Panc1 (cell line): Measurements from ENCODE around the gene CDRT15. TPM values are rescaled to one million over a fixed set of nuclear protein-coding genes. Genes with fewer than 3 reads are reported as not detected.
"Not testable (repeated sequence)": the region's sequence is repeated elsewhere in the genome, so short reads cannot be mapped to it uniquely, and the experiment has no call there.

ENCODE experiments used
- ATAC-seq: fragments of 200-7000 bp; cut with Tn5 transposase; 2 replicates; pipeline ENCODE4 v1.9.1; 2020; ENCODE audit warnings: mild to moderate bottlenecking, moderate library complexity
- BruUV-seq: library from RNA; stranded (reverse); fragments of 400-500 nt; replicated peaks from 2 replicates; lab custom pipeline; 2021; lab: Mats Ljungman, UMichigan
- CTCF ChIA-PET: fragments of 300-600 bp; sonication (Branson Sonifier 250); formaldehyde crosslinking; loops from one replicate; lab custom pipeline; 2022; ENCODE audit warnings: antibody characterized with exemption; lab: Charles Lee
- POLR2A ChIA-PET: fragments of 300-600 bp; sonication (Branson Sonifier 250); formaldehyde crosslinking; loops from one replicate; lab custom pipeline; 2022; ENCODE audit warnings: antibody characterized with exemption; lab: Charles Lee
- DNase-seq: peaks from one replicate; pipeline ENCODE4 v3.0.0-alpha.2; 2010; ENCODE audit warnings: low read depth, low spot score
- H3K27ac ChIP-seq: 2 replicates; pipeline ENCODE4 v1.5.1; 2011; ENCODE audit warnings: mild to moderate bottlenecking, low read length, inconsistent platforms
- H3K27me3 ChIP-seq: fragments of 200-500 bp; sonication (Bioruptor generic); 2 replicates; pipeline ENCODE4 v1.6.0; 2014; ENCODE audit warnings: low read length, inconsistent platforms; ENCODE audit not compliant: control insufficient read depth, insufficient read depth
- H3K36me3 ChIP-seq: fragments of 200-500 bp; sonication (Bioruptor generic); 2 replicates; pipeline ENCODE4 v1.5.1; 2014; ENCODE audit warnings: inconsistent platforms, mild to moderate bottlenecking, low read length, moderate library complexity; ENCODE audit not compliant: control insufficient read depth, insufficient read depth
- H3K4me1 ChIP-seq: 2 replicates; pipeline ENCODE4 v1.5.1; 2011; ENCODE audit warnings: inconsistent platforms, mild to moderate bottlenecking, low read length, moderate library complexity; ENCODE audit not compliant: control insufficient read depth, insufficient read depth
- H3K4me3 ChIP-seq, 2 experiments: 2 replicates each; pipeline ENCODE4 v1.5.1; 2011 to 2012; ENCODE audit warnings: low read depth in 2 of 2, low read length in 2 of 2, mild to moderate bottlenecking in 2 of 2, inconsistent platforms in 1 of 2, moderate library complexity in 1 of 2
- H3K9me3 ChIP-seq: fragments of 200-500 bp; sonication (Bioruptor generic); 2 replicates; pipeline ENCODE4 v1.5.1; 2014; ENCODE audit warnings: low read depth, mild to moderate bottlenecking, inconsistent platforms, low read length, moderate library complexity; ENCODE audit not compliant: control insufficient read depth, insufficient read depth
- in situ Hi-C: cut with HindIII; loops from 2 replicates; pipeline ENCODE4 v1.10.0; 2016; ENCODE audit warnings: low sequenced_read_pairs, low pct_unique_long_range_greater_than_20kb
- intact Hi-C: fragments of 100-400 bp; cut with micrococcal nuclease; formaldehyde crosslinking; loops from one replicate; pipeline ENCODE4 v1.10.0; 2022; ENCODE audit not compliant: unreplicated experiment
- total RNA-seq: library from RNA; stranded (reverse); gene quantifications from one replicate; pipeline ENCODE4 v1.2.1, GENCODE V29; 2021; ENCODE audit not compliant: unreplicated experiment

Gene CDRT15
- total RNA-seq, 1 experiment from 2014 or later = not detected

- in situ Hi-C loops, BruUV-seq, ATAC-seq, POLR2A ChIA-PET, DNase-seq, intact Hi-C loops, H3K27ac ChIP-seq, H3K36me3 ChIP-seq, H3K4me1 ChIP-seq, H3K4me3 ChIP-seq, CTCF ChIA-PET, H3K27me3 ChIP-seq, H3K9me3 ChIP-seq: not testable (repeated sequence)
These were observed 45.2 kb downstream of the CDRT15 start for GRCh38 chr17:14191469-14191868.

- intact Hi-C loops, CTCF ChIA-PET, H3K4me3 ChIP-seq, DNase-seq, H3K27ac ChIP-seq, BruUV-seq, POLR2A ChIA-PET, H3K9me3 ChIP-seq, H3K27me3 ChIP-seq, H3K4me1 ChIP-seq, in situ Hi-C loops, ATAC-seq, H3K36me3 ChIP-seq: not testable (repeated sequence)
These were observed 45.9 kb downstream of the CDRT15 start for GRCh38 chr17:14190774-14191173.

GRCh38 chr17:14186443-14186842 lies 50.2 kb downstream of the CDRT15 start:
- H3K27ac ChIP-seq, H3K27me3 ChIP-seq, ATAC-seq, BruUV-seq, POLR2A ChIA-PET, H3K9me3 ChIP-seq, DNase-seq, in situ Hi-C loops, intact Hi-C loops, H3K4me1 ChIP-seq, H3K36me3 ChIP-seq, CTCF ChIA-PET, H3K4me3 ChIP-seq: not testable (repeated sequence)

Other genes starting within 250 kb of the CDRT15 start
- 13.4 TPM for gene COX10, start 167.4 kb downstream of the CDRT15 start, total RNA-seq
- 0.59 TPM for gene HS3ST3B1, start 64.2 kb upstream of the CDRT15 start, total RNA-seq